HG03565 (cell line): ENCODE results near the gene ERI2.
A peak's percentile ranks its signal among the peaks of the same experiment; 100 is the strongest.
"Not testable (repeated sequence)": the region's sequence is repeated elsewhere in the genome, so short reads cannot be mapped to it uniquely, and the experiment has no call there.

ENCODE experiments used
- ATAC-seq: cut with Tn5 transposase; IDR thresholded peaks from one replicate; pipeline ENCODE4 v1.9.1; 2021; ENCODE audit warnings: mild to moderate bottlenecking, moderate library complexity; ENCODE audit not compliant: unreplicated experiment

The ERI2 gene

GRCh38 chr16:20766294-20766693 is 40.0 kb downstream of the ERI2 start:
- no peak for ATAC-seq

DNA sequence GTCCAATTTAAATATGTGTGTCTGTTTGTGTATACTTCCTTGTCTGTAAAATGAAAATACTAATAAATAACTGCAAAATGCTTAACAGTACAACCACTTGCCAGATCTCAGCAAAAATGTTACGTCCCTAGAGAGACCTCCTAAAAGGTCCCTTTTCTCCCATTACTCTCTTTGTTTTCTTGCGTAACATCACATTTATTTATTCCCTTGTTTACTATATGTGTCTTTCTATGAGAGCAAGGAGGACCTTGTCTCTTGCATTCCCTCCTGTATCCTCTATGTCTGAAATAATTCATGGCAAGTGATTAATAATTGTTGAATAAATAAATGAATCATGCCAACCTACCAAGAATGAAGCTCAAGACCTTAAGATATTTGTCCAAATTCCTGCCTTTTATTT is 40.5 kb downstream of the ERI2 start:
- ATAC-seq: no peak

GRCh38 chr16:20764448-20764847 is 41.8 kb downstream of the ERI2 start:
- not testable (repeated sequence) for ATAC-seq

- peak; percentile 96 for ATAC-seq
These were observed 42.6 kb downstream of the ERI2 start, which contains the start of gene ACSM3 for GRCh38 chr16:20763461-20764232. Gene ACSM3, plus strand, starts transcription at chr16:20764014. Its CDS starts 6,021 bp downstream, at chr16:20770035.

GRCh38 chr16:20762404-20763123 is 43.7 kb downstream of the ERI2 start:
- no peak for ATAC-seq

GRCh38 chr16:20761175-20761574 is 45.1 kb downstream of the ERI2 start:
- no peak for ATAC-seq

- ATAC-seq: no peak
These were observed 45.9 kb downstream of the ERI2 start for GRCh38 chr16:20760346-20760745.

- not testable (repeated sequence) for ATAC-seq
These were observed 50.5 kb downstream of the ERI2 start for GRCh38 chr16:20755799-20756198.

DNA sequence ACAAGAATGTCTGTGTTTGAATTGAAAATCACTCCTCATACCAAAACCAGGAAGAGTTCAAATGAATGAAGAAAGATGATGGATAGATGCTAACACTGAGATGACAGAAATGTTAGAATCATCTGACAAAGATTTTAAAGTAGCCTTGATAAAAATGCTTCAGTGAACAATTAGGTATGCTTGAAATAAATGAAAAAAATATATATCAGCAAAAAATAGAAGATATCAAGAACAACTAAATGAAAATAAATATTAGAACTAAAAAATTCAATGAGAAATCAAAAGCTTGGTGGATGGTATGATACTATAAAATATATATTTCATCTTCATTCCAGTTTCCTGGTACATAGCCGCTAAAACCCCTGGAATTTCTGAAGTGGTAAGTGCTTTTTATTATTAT is 51.0 kb downstream of the ERI2 start:
- no peak for ATAC-seq

DNA sequence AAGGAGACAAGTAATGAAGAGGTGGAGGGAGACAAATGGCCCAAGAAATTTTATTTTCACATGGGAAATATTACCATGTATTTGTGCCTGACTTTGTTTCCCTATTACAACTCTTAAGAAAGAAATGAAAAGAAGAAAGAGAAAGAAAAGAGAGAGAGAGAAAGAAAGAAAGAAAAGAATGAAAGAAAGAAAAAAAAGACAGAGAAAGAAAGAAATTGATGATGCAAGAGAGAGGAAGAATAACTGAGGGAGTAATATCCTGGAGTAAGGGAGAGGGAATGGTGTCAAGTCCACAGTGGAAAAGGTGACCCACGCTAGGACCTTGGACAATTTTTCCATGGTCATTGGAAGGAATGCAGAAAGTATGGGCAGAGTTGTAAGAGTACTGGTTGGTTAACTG is 52.5 kb downstream of the ERI2 start:
- no peak for ATAC-seq

GRCh38 chr16:20750558-20750957 is 55.7 kb downstream of the ERI2 start:
- ATAC-seq: no peak

DNA sequence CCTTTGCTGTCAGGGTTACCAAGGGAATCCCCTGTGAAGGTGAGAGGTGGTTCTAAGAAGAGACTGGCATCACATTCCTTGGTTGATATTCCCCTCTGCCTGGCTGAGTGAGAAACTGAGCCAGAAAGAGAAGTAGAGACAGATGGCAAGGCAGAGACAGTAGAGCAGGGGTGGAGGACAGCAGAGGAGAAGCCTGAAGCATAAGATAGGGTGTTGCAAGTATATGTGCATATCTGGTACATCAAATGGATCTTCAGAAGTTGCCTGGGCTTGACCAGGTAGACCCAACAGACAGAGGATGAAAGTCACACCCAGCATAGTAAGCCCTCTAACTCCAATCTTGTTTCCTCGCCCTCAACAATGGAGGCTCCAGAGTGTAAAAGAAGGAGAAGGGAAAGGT is 56.8 kb downstream of the ERI2 start:
- ATAC-seq: no peak

- no peak for ATAC-seq
These were observed 59.0 kb downstream of the ERI2 start for GRCh38 chr16:20747030-20747816.

- no peak for ATAC-seq
These were observed 59.8 kb downstream of the ERI2 start for GRCh38 chr16:20746461-20746860.
